ENCODE results near the gene LPCAT2.

The LPCAT2 gene

GRCh38 chr16:55508941-55509931 is at the start of gene LPCAT2:
Gene LPCAT2 (plus strand): TSS chr16:55509072. CDS start chr16:55509182, 110 bp downstream.
- CTCF ChIA-PET, result no interaction called here
- POLR2A ChIA-PET, result no interaction called here
- DNase-seq (ENCODE audit: extremely low spot score), result peak; percentile 27

DNA sequence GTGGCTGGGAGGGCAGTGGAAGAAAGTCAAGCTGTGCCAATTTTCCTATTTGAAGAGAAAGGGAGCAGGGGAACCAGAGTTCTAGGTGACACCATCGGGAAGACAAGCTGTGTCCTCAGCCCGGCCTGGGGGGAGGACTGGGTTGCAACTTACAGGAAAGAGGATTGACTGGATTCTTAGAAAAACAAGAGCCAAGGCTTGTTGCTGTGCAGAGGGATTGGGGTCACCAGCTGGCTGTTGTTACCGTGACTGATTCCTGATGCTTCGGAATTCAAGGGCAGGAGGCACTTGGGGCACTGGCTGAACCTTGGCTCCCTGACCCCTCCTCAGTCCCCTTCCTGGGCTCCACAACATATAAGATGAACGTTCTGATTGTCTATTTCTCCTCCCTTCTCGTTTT is 46.6 kb upstream of the LPCAT2 start:
- TF ChIP-seq CTCF (IDR thresholded peaks at IDR 0.05; ENCODE audit: control extremely low read depth, extremely low read depth, low read depth, missing control alignments), result no peak
- POLR2A ChIA-PET, result no interaction called here
- DNase-seq (ENCODE audit: extremely low spot score), result no peak
- CTCF ChIA-PET, result interaction anchor here (1.0 to 6.9 kb wide), 6 partner anchors 9 to 894 kb away, joined by 3 to 176 read pairs (median 30); no protein-coding TSS in a partner anchor

More at GRCh38 chr16:55508941-55509931, at the start of gene LPCAT2:
- TF ChIP-seq CTCF (IDR thresholded peaks at IDR 0.05; ENCODE audit: control extremely low read depth, extremely low read depth, low read depth, missing control alignments), result no peak

- POLR2A ChIA-PET, result no interaction called here
- CTCF ChIA-PET, result interaction anchor here (0.6 to 6.9 kb wide), 79 partner anchors 11 to 1336 kb away, joined by 3 to 176 read pairs (median 5); partner anchors contain the start of gene CES1
- TF ChIP-seq CTCF (IDR thresholded peaks at IDR 0.05; ENCODE audit: control extremely low read depth, extremely low read depth, low read depth, missing control alignments), result no peak
- no peak for DNase-seq (ENCODE audit: extremely low spot score)
Measured at GRCh38 chr16:55464375-55464774, 44.5 kb upstream of the LPCAT2 start.

- ChIA-PET CTCF (interaction anchor here (0.6 to 6.9 kb wide), 78 partner anchors 10 to 1337 kb away, joined by 3 to 176 read pairs (median 5); partner anchors contain the start of gene CES1), POLR2A (no interaction called here)
- peak; percentile 100 for TF ChIP-seq CTCF (IDR thresholded peaks at IDR 0.05; ENCODE audit: control extremely low read depth, extremely low read depth, low read depth, missing control alignments)
- DNase-seq (ENCODE audit: extremely low spot score), result peak; percentile 85
Measured at GRCh38 chr16:55465077-55465896, 43.6 kb upstream of the LPCAT2 start.

DNA sequence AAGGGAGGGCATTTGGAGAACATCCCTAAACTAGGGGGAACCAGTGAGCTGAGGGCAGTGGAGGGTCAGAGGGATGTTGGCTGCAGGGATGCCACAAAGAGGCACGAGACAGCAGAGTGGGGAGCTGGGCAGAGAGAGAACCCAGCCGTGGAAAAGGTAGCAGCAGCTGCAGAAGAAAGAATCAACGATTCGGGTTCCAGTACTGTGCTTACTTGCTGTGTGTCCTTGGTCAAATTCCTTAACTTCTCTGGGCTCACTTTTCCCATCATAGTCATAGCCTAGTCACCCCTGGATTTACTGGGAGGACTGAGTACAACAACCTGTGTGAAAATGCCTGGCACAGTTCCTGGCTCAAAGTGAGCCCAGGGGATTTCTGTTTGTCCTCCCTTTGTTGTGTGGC is 42.7 kb upstream of the LPCAT2 start:
- no peak for TF ChIP-seq CTCF (IDR thresholded peaks at IDR 0.05; ENCODE audit: control extremely low read depth, extremely low read depth, low read depth, missing control alignments)
- no peak for DNase-seq (ENCODE audit: extremely low spot score)
- ChIA-PET POLR2A (no interaction called here), CTCF (interaction anchor here (0.7 to 6.9 kb wide), 12 partner anchors 9 to 1915 kb away, joined by 3 to 176 read pairs (median 12); no protein-coding TSS in a partner anchor)

DNA sequence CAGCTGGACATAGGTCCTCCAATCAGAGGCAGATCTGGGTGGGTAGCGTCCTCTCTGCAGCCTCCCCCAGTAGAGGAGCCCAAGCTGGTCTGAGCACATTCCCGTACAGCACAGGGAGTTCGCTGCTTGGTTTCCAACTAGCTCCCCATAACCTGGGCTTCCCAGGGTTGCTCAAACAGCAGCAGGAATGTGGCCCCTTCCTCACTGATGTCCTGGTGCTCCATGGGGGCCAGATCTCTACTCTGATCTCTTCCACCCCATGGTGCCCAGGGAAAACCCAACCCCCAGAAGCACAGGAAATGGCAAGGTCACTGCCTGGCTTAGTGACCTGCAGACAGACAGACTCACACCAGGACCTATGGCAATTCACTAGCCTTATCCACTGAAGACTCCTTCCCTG is 41.0 kb upstream of the LPCAT2 start:
- TF ChIP-seq CTCF (IDR thresholded peaks at IDR 0.05; ENCODE audit: control extremely low read depth, extremely low read depth, low read depth, missing control alignments), result no peak
- POLR2A ChIA-PET, result no interaction called here
- CTCF ChIA-PET, result interaction anchor here (1.2 to 1.9 kb wide), 4 partner anchors 80 to 236 kb away, joined by 4 to 5 read pairs (median 4); no protein-coding TSS in a partner anchor

More for the DNA sequence above, 41.0 kb upstream of the LPCAT2 start:
- DNase-seq (ENCODE audit: extremely low spot score), result no peak
